ENCODE results near the gene S100A4.

DNA sequence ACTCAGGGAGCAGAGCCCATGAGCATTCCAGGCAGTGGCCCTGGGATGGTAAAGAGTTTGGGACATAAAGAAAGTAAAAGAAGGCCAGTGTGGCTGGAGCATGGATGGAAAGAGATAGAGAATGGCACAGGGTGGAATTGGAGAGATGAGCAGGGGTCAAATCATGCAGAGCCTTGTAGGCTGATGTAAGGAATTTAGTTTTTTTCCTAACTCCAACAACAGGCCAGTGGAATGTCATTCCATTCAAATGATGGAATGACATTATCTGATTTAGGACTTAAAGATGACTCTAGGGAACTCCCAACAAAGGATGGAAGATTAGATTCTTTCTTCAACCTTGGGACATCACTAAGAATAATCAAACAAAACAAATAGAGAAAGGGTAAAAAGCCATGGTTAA lies 32.9 kb upstream of the S100A4 start:
- no peak for TF ChIP-seq CTCF (IDR thresholded peaks at IDR 0.05)
- no peak for TF ChIP-seq POLR2A (IDR thresholded peaks at IDR 0.05)

Measured in esophagus squamous epithelium (tissue), 4 donors.